ENCODE results near the gene SRGAP1. TPM values are rescaled to one million over a fixed set of nuclear protein-coding genes. Genes with fewer than 3 reads are reported as not detected.

SRGAP1 gene
- total RNA-seq, 1 donor from 2014 or later: 5.7 TPM

GRCh38 chr12:64181430-64182291 lies 337.2 kb downstream of the SRGAP1 start:
- H3K36me3 ChIP-seq (ENCODE audit: control insufficient read depth in 3 of 3, insufficient read depth in 3 of 3, low read length in 3 of 3): no peaks in the 10 kb centered on the region
- H3K4me3 ChIP-seq (ENCODE audit: low read length in 3 of 3): no peak overlapping the region
- H3K9ac ChIP-seq (ENCODE audit: low read depth in 1 of 3, low read length in 3 of 3): no peak overlapping the region

GRCh38 chr12:64184216-64184615 lies 339.7 kb downstream of the SRGAP1 start:
- H3K36me3 ChIP-seq (ENCODE audit: control insufficient read depth in 3 of 3, insufficient read depth in 3 of 3, low read length in 3 of 3): no peaks in the 10 kb centered on the region
- H3K4me3 ChIP-seq (ENCODE audit: low read length in 3 of 3): no peak overlapping the region
- no peak overlapping the region for H3K27ac ChIP-seq (ENCODE audit: low read depth, low read length)
- no peak overlapping the region for H3K9ac ChIP-seq (ENCODE audit: low read depth in 1 of 3, low read length in 3 of 3)
- peaks cover 0 to 5% (median 2%) of the 10 kb centered on the region in 3 donors for H3K4me1 ChIP-seq (ENCODE audit: control insufficient read depth in 3 of 3, insufficient read depth in 3 of 3, low read length in 3 of 3)
- no peaks in the 10 kb centered on the region for H3K9me3 ChIP-seq (ENCODE audit: control insufficient read depth in 3 of 3, low read length in 3 of 3)
- H3K27me3 ChIP-seq (ENCODE audit: control insufficient read depth in 3 of 3, insufficient read depth in 3 of 3, low read length in 3 of 3): no peaks in the 10 kb centered on the region

More at GRCh38 chr12:64181430-64182291, 337.2 kb downstream of the SRGAP1 start:
- Histone ChIP-seq H3K27ac (ENCODE audit: low read depth, low read length) (peak overlapping the region; percentile 7), H3K9me3 (ENCODE audit: control insufficient read depth in 3 of 3, low read length in 3 of 3) (no peaks in the 10 kb centered on the region), H3K27me3 (ENCODE audit: control insufficient read depth in 3 of 3, insufficient read depth in 3 of 3, low read length in 3 of 3) (no peaks in the 10 kb centered on the region), H3K4me1 (ENCODE audit: control insufficient read depth in 3 of 3, insufficient read depth in 3 of 3, low read length in 3 of 3) (peaks cover 0 to 5% (median 2%) of the 10 kb centered on the region in 3 donors)

GRCh38 chr12:64186789-64187188 lies 342.3 kb downstream of the SRGAP1 start:
- H3K4me1 ChIP-seq (ENCODE audit: control insufficient read depth in 3 of 3, insufficient read depth in 3 of 3, low read length in 3 of 3): no peaks in the 10 kb centered on the region
- H3K9ac ChIP-seq (ENCODE audit: low read depth in 1 of 3, low read length in 3 of 3): no peak overlapping the region
- H3K9me3 ChIP-seq (ENCODE audit: control insufficient read depth in 3 of 3, low read length in 3 of 3): no peaks in the 10 kb centered on the region
- no peaks in the 10 kb centered on the region for H3K27me3 ChIP-seq (ENCODE audit: control insufficient read depth in 3 of 3, insufficient read depth in 3 of 3, low read length in 3 of 3)
- H3K36me3 ChIP-seq (ENCODE audit: control insufficient read depth in 3 of 3, insufficient read depth in 3 of 3, low read length in 3 of 3): no peaks in the 10 kb centered on the region
- no peak overlapping the region for H3K27ac ChIP-seq (ENCODE audit: low read depth, low read length)
- H3K4me3 ChIP-seq (ENCODE audit: low read length in 3 of 3): no peak overlapping the region

- no peak overlapping the region for H3K27ac ChIP-seq (ENCODE audit: low read depth, low read length)
- H3K9me3 ChIP-seq (ENCODE audit: control insufficient read depth in 3 of 3, low read length in 3 of 3): no peaks in the 10 kb centered on the region
- H3K27me3 ChIP-seq (ENCODE audit: control insufficient read depth in 3 of 3, insufficient read depth in 3 of 3, low read length in 3 of 3): no peaks in the 10 kb centered on the region
- H3K36me3 ChIP-seq (ENCODE audit: control insufficient read depth in 3 of 3, insufficient read depth in 3 of 3, low read length in 3 of 3): no peaks in the 10 kb centered on the region
- no peaks in the 10 kb centered on the region for H3K4me1 ChIP-seq (ENCODE audit: control insufficient read depth in 3 of 3, insufficient read depth in 3 of 3, low read length in 3 of 3)
- H3K4me3 ChIP-seq (ENCODE audit: low read length in 3 of 3): no peak overlapping the region
- no peak overlapping the region for H3K9ac ChIP-seq (ENCODE audit: low read depth in 1 of 3, low read length in 3 of 3)
Observed at GRCh38 chr12:64187370-64187769, 342.9 kb downstream of the SRGAP1 start.

- H3K9ac ChIP-seq (ENCODE audit: low read depth in 1 of 3, low read length in 3 of 3): no peak overlapping the region
- H3K27me3 ChIP-seq (ENCODE audit: control insufficient read depth in 3 of 3, insufficient read depth in 3 of 3, low read length in 3 of 3): no peaks in the 10 kb centered on the region
- no peak overlapping the region for H3K4me3 ChIP-seq (ENCODE audit: low read length in 3 of 3)
- H3K9me3 ChIP-seq (ENCODE audit: control insufficient read depth in 3 of 3, low read length in 3 of 3): no peaks in the 10 kb centered on the region
- no peaks in the 10 kb centered on the region for H3K4me1 ChIP-seq (ENCODE audit: control insufficient read depth in 3 of 3, insufficient read depth in 3 of 3, low read length in 3 of 3)
- no peak overlapping the region for H3K27ac ChIP-seq (ENCODE audit: low read depth, low read length)
- H3K36me3 ChIP-seq (ENCODE audit: control insufficient read depth in 3 of 3, insufficient read depth in 3 of 3, low read length in 3 of 3): no peaks in the 10 kb centered on the region
Observed at GRCh38 chr12:64187794-64188193, 343.3 kb downstream of the SRGAP1 start.

- Histone ChIP-seq H3K4me1 (ENCODE audit: control insufficient read depth in 3 of 3, insufficient read depth in 3 of 3, low read length in 3 of 3) (no peaks in the 10 kb centered on the region), H3K9ac (ENCODE audit: low read depth in 1 of 3, low read length in 3 of 3) (no peak overlapping the region), H3K4me3 (ENCODE audit: low read length in 3 of 3) (no peak overlapping the region), H3K27ac (ENCODE audit: low read depth, low read length) (no peak overlapping the region), H3K27me3 (ENCODE audit: control insufficient read depth in 3 of 3, insufficient read depth in 3 of 3, low read length in 3 of 3) (no peaks in the 10 kb centered on the region), H3K9me3 (ENCODE audit: control insufficient read depth in 3 of 3, low read length in 3 of 3) (no peaks in the 10 kb centered on the region), H3K36me3 (ENCODE audit: control insufficient read depth in 3 of 3, insufficient read depth in 3 of 3, low read length in 3 of 3) (peaks cover 6 to 13% (median 8%) of the 10 kb centered on the region in 3 donors)
Observed at GRCh38 chr12:64189530-64189929, 345.0 kb downstream of the SRGAP1 start.

GRCh38 chr12:64190140-64190539 lies 345.6 kb downstream of the SRGAP1 start:
- no peak overlapping the region for H3K4me3 ChIP-seq (ENCODE audit: low read length in 3 of 3)

GRCh38 chr12:64192644-64193444 lies 348.3 kb downstream of the SRGAP1 start:
- H3K36me3 ChIP-seq (ENCODE audit: control insufficient read depth in 3 of 3, insufficient read depth in 3 of 3, low read length in 3 of 3): peaks cover 6 to 14% (median 13%) of the 10 kb centered on the region in 3 donors
- H3K27ac ChIP-seq (ENCODE audit: low read depth, low read length): no peak overlapping the region
- H3K4me1 ChIP-seq (ENCODE audit: control insufficient read depth in 3 of 3, insufficient read depth in 3 of 3, low read length in 3 of 3): no peaks in the 10 kb centered on the region

More at GRCh38 chr12:64190140-64190539, 345.6 kb downstream of the SRGAP1 start:
- no peak overlapping the region for H3K9ac ChIP-seq (ENCODE audit: low read depth in 1 of 3, low read length in 3 of 3)
- H3K4me1 ChIP-seq (ENCODE audit: control insufficient read depth in 3 of 3, insufficient read depth in 3 of 3, low read length in 3 of 3): no peaks in the 10 kb centered on the region
- no peaks in the 10 kb centered on the region for H3K27me3 ChIP-seq (ENCODE audit: control insufficient read depth in 3 of 3, insufficient read depth in 3 of 3, low read length in 3 of 3)
- no peaks in the 10 kb centered on the region for H3K9me3 ChIP-seq (ENCODE audit: control insufficient read depth in 3 of 3, low read length in 3 of 3)
- H3K36me3 ChIP-seq (ENCODE audit: control insufficient read depth in 3 of 3, insufficient read depth in 3 of 3, low read length in 3 of 3): peaks cover 6 to 13% (median 13%) of the 10 kb centered on the region in 3 donors
- H3K27ac ChIP-seq (ENCODE audit: low read depth, low read length): no peak overlapping the region

GRCh38 chr12:64193931-64194330 lies 349.4 kb downstream of the SRGAP1 start:
- Histone ChIP-seq H3K4me3 (ENCODE audit: low read length in 3 of 3) (no peak overlapping the region), H3K4me1 (ENCODE audit: control insufficient read depth in 3 of 3, insufficient read depth in 3 of 3, low read length in 3 of 3) (no peaks in the 10 kb centered on the region), H3K36me3 (ENCODE audit: control insufficient read depth in 3 of 3, insufficient read depth in 3 of 3, low read length in 3 of 3) (peaks cover 6 to 14% (median 13%) of the 10 kb centered on the region in 3 donors), H3K27ac (ENCODE audit: low read depth, low read length) (no peak overlapping the region), H3K27me3 (ENCODE audit: control insufficient read depth in 3 of 3, insufficient read depth in 3 of 3, low read length in 3 of 3) (no peaks in the 10 kb centered on the region), H3K9me3 (ENCODE audit: control insufficient read depth in 3 of 3, low read length in 3 of 3) (no peaks in the 10 kb centered on the region), H3K9ac (ENCODE audit: low read depth in 1 of 3, low read length in 3 of 3) (no peak overlapping the region)

More at GRCh38 chr12:64192644-64193444, 348.3 kb downstream of the SRGAP1 start:
- no peaks in the 10 kb centered on the region for H3K27me3 ChIP-seq (ENCODE audit: control insufficient read depth in 3 of 3, insufficient read depth in 3 of 3, low read length in 3 of 3)
- no peak overlapping the region for H3K4me3 ChIP-seq (ENCODE audit: low read length in 3 of 3)
- H3K9ac ChIP-seq (ENCODE audit: low read depth in 1 of 3, low read length in 3 of 3): no peak overlapping the region
- no peaks in the 10 kb centered on the region for H3K9me3 ChIP-seq (ENCODE audit: control insufficient read depth in 3 of 3, low read length in 3 of 3)

Data from skeletal muscle tissue (tissue), 4 donors.